Measurements from ENCODE around the gene CDS2.

Gene CDS2

DNA sequence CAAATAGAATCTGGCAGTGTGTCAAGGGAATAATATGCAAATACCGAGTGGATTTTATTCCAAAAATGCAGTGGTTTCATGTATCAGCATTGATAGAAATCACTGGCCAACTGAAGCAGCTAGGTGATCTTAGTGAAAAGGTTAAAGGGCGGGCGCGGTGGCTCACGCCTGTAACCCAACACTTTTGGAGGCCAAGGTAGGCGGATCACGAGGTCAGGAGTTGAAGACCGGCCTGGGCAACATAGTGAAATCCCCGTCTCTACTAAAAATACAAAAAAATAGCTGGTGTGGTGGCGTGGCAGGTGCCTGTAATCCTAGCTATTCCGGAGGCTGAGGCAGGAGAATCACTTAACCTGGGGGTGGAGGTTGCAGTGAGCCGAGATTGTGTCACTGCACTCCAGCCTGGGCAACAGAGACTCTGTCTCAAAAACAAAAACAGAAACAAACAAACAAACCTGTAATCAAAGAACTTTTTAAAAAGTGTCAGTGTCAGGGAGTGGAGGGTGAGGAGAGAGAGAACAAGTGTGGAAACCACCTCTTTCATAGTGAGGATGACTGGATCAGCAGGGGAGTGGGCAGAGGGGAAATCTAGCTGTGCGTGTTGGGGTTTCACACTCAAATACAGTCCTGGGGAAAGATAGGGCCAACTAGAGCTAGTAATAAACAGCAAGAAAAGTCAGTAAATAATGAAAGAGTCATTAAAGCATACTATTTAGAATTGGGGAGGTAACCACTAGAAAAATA is 57.1 kb downstream of the CDS2 start:
- no peak for DNase-seq

GRCh38 chr20:5184684-5185083 is 57.9 kb downstream of the CDS2 start:
- no peak for DNase-seq

- no peak for DNase-seq
Observed at GRCh38 chr20:5187122-5187521, 60.3 kb downstream of the CDS2 start.

- DNase-seq: no peak
Observed at GRCh38 chr20:5188736-5189135, 61.9 kb downstream of the CDS2 start.

- DNase-seq: no peak
Observed at GRCh38 chr20:5189917-5190316, 63.1 kb downstream of the CDS2 start.

- no peak for DNase-seq
Observed at GRCh38 chr20:5190444-5190843, 63.6 kb downstream of the CDS2 start.

DNA sequence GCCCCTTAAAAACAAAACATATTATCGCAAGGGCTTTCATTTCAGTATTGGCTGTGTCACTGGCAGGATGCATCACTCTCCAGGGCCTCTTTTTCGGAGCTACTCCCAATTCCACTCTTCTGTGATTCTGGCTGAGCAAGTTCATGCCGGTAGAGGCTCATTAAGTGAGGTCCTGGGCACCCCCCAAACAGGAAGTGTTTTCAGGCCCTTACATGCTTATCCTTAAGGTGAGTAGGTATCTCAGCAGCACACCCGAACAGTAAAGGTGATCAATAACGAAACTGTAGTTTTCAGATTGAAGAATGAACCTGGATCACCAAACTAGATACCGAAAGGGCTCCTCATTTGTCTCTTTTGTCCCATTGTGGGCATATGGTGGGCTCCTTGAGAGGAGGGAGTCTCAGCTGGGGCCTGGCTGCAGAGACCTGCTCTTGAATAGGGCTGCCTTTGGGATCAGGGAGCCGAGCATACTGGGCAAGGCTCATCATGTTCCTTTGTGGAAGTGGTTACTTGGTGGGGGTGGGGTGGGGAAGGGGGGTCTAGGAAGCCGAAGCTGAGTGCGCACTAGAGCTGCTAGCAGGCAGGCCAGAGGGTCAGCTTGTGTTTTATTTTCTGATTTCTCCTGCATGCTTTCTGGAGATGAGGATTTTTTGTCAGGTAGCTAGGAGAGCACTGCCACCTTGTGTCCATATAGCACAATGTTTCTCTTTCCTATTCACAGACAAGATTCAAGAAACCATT is 65.2 kb downstream of the CDS2 start:
- DNase-seq: peak; percentile 20

DNA sequence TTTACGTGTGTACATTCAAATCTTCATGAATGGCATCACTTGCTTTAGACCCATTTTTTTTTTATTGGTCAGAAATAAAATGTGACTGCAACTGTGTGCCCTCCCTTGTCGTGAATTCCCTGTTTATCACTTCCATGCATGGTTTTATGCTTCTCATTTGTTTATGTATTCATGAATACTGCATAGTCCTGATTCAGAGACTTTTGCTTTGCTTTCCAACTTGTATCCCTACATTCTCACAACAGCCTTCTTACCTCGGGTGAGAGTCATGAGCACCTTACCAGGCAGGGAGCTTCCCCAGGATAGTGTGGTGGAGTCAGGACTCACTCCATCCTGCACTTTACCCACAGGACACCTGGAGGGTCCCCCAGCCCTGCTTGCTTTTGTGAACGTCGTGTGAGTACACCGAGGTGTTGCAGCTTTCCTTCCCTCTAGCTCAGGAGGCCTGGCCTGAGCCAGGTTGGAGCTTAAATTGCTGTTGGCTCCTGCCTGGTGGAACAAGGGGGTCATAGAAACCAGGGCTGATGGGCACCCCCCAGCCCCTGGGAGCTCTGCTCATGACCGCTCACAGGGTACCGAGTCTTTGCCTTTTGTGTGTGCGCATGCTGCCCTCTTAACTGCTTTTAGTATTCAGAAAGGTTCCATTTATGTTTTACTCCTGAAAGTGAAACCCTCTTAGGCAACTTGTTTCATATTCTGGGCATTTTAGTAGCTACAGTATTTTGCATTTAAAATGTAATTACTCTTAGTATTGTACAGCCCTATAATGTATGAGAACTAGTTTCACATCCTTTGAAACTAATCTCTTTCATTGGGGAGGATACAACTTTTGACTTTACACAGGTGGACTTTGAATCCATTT is 66.0 kb downstream of the CDS2 start:
- no peak for DNase-seq

- DNase-seq: no peak
Observed at GRCh38 chr20:5195655-5196054, 68.8 kb downstream of the CDS2 start.

- DNase-seq: no peak
Observed at GRCh38 chr20:5196149-5196548, 69.3 kb downstream of the CDS2 start.

- no peak for DNase-seq
Observed at GRCh38 chr20:5197270-5197827, 70.5 kb downstream of the CDS2 start.

- no peak for DNase-seq
Observed at GRCh38 chr20:5197847-5198650, 71.2 kb downstream of the CDS2 start.

GRCh38 chr20:5198651-5198924 is 71.8 kb downstream of the CDS2 start:
- DNase-seq: no peak

DNA sequence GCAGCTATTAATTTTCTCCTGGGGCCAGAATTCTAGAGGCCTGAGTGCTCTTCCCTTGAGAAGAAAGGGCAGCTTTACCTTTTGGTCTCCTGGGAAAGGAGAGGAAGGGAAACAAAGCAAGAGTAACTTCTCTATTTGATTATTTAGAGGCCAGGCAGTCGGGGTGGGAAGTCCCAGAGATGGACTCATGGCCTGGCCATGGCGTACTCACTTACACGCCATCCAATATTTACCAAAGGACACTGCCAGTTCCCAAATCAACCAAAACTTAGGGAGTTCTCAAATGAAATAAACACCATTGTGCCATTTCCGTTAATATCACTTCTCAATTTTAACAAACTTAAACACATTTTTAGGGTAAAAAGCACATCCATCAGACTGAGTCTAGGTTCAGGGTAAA is 76.6 kb downstream of the CDS2 start:
- DNase-seq: no peak

GRCh38 chr20:5205348-5206210 is 78.8 kb downstream of the CDS2 start:
- DNase-seq: peak; percentile 65

DNA sequence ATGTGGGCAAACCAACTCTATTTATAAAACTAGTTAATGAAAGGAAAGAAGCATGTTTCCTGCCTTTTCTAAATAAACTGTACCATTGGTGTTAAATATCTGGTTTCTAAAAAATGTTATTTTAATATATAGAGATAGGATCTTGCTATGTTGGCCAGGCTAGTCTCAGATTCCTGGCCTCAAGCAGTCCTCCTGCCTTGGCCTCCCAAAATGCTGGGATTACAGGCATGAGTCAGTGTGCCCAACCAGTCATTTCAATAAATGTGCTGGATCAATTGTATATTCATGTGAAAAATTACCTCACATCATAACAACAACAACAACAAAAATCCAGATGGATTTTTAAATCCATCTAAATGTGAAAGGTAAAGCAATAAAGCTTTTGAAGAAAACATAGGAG is 80.3 kb downstream of the CDS2 start:
- no peak for DNase-seq

DNA sequence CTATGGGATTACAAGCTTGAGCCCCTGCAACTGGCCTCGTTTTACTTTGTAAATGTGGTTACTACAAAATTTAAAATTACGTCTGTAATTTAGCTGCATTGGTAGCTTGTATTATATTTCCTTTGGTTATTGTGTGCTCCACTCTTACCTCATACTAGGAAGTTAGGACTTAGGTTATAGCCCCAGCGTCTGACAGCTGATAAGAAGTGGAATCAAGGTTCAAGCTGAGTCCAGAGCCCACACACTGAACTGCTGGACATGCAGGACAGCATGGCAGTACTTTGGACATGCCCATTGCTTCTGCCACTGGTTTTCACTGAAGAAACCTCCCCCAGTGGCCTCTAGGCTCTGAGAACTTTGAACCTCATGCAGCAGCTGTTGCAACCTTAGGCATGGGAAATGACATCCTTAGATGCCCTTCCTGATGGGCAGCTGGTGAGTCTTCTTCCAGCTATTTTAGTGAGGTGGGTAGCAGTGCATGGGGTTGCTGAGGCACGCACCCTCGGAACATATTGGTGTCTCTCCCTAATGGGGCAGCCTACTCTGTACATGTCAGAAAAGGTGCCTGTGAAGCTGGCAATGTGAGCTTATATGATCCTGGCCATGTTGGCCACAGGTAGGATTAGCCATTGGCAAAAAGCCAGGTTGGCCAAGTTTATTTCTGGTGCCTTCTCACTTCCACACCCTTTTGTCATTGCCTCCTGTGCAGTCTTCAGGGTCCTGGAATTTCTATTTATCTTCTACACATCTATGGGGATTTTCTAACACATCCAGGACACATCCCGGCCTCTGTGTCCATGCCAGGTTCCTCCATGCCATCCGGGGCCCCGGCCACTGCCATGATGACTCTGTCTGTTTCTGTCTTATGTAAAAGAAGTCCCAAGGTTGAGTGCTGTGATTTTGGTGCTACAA is 85.3 kb downstream of the CDS2 start:
- no peak for DNase-seq

- DNase-seq: no peak
Observed at GRCh38 chr20:5212907-5213487, 86.2 kb downstream of the CDS2 start.

DNA sequence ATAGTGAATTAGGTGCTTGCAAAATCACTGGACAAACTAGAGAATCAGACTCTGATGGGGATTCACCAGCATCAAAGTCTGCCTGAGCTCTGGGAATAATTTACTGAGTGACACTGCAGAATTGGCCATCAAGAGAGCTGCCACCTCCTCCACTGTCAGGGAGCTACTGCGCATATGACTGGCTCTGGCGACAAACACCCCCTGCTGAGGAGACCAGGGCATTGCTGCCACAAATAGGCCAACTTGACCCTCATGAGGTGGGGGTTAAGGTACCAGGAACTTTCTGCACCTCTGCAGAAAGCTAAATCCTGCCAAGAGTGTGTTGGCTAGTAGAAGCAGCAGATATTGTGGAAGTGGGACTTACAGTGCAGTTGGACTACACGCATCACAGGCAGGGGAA is 88.0 kb downstream of the CDS2 start:
- DNase-seq: no peak

DNA sequence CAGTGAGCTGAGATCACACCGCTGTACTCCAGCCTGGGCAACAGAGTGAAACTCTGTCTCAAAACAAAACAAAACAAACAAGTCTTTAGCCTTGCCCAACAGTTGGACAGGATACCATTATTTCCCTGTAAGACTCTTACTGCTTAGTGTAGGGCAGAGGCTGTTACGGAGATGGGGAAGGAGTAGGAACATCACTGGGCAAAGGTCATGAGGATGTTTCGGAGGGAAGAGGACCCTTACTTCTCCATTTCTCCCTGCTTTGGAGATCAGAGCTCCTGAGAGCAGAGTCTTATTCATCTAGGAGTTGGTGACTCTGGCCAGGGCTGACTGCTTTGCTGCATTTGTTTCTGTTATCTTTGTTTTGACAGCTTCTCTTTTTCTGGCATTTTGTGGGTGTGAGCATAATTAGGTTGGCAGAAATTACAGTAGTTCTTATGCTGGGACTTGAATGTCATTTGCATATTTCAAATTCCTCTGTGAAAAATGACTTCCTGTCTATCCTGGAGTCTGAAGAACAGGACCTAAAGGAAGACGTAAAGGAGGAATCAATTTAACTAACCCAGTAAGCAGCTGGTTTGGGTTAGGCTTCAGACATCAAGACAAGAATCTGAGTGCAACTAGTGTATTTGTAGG is 89.0 kb downstream of the CDS2 start:
- DNase-seq: no peak
